ENCODE measurements around the gene CPLX4.

DNA sequence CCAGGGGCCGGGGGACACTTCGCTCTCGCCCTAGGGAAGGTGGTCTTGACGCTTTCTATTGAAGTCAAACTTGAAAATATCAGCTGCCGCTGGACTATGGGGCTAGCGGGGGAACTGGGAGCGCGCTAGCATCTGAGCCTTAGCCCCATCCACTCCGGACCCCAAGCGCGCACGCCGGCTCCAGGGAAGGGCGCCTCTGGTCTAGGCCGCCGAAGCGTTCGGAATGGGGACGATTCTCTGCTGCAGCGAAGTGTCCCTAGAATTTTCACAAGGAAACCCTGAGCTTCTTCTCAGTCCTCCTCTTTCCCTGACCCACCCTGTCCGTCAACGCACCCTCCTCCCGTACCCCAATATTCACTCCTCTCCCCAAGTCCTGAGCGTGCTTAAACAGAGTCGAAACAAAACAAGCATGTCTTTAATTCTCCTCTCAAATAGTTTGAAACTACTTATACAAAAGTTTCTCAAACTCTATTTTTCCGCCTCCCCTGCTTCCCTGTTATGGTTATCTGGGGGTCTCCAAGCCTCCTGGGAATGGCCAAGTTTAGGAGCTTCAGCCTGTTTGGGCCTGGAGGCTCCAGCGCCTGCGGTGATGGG lies 50.2 kb downstream of the CPLX4 start:
- TF ChIP-seq EP300 (IDR thresholded peaks at IDR 0.05; ENCODE audit: low read depth in 2 of 2, low read length in 2 of 2) (no peak), EP300 (CRISPR knock-in tag; IDR thresholded peaks at IDR 0.05; ENCODE audit: borderline replicate concordance) (no peak), MAFF (IDR thresholded peaks at IDR 0.05; ENCODE audit: low read depth, low read length) (no peak), NFE2 (CRISPR knock-in tag; IDR thresholded peaks at IDR 0.05) (no peak)
